ENCODE results near the gene C7orf25. TPM values are rescaled to one million over a fixed set of nuclear protein-coding genes. Genes with fewer than 3 reads are reported as not detected.

The C7orf25 gene
- total RNA-seq, 1 experiment from 2014 or later = 2.8 TPM

- no peaks in the 10 kb centered on the region for H3K27me3 ChIP-seq
- H3K27ac ChIP-seq = no peak overlapping the region
- no peak overlapping the region for H3K4me3 ChIP-seq
- no peaks in the 10 kb centered on the region for H3K4me1 ChIP-seq
- H3K9me3 ChIP-seq (replicated peaks) = no peaks in the 10 kb centered on the region
- DNase-seq = no peak
- peaks cover 38% of the 10 kb centered on the region for H3K36me3 ChIP-seq
Measured at GRCh38 chr7:42934291-42934690, 22.4 kb upstream of the C7orf25 start.

- H3K4me1 ChIP-seq = no peaks in the 10 kb centered on the region
- peaks cover 35% of the 10 kb centered on the region for H3K36me3 ChIP-seq
- H3K27ac ChIP-seq = peak overlapping the region; percentile 67
- H3K9me3 ChIP-seq (replicated peaks) = no peaks in the 10 kb centered on the region
- H3K4me3 ChIP-seq = peak overlapping the region; percentile 89
- DNase-seq = peak; percentile 23 to 61
- H3K27me3 ChIP-seq = no peaks in the 10 kb centered on the region
Measured at GRCh38 chr7:42932811-42933591, 21.1 kb upstream of the C7orf25 start.

- Histone ChIP-seq H3K36me3 (peaks cover 36% of the 10 kb centered on the region), H3K4me3 (peak within 1 kb of the TSS; percentile 89), H3K27ac (peak within 1 kb of the TSS; percentile 67), H3K9me3 (replicated peaks) (no peaks in the 10 kb centered on the region), H3K27me3 (no peaks in the 10 kb centered on the region), H3K4me1 (no peaks in the 10 kb centered on the region)
- peak; percentile 97 to 99 for DNase-seq
Measured at GRCh38 chr7:42931834-42932651, 20.2 kb upstream of the C7orf25 start, which contains the start of the genes MRPL32 and PSMA2. Gene MRPL32, plus strand, starts transcription at chr7:42932376. Its CDS starts 11 bp downstream, at chr7:42932387. Gene PSMA2, minus strand, starts transcription at chr7:42932174. Its CDS starts 16 bp downstream, at chr7:42932158.

GRCh38 chr7:42931447-42931833 is 19.6 kb upstream of the C7orf25 start:
- H3K27ac ChIP-seq = peak overlapping the region; percentile 67
- no peaks in the 10 kb centered on the region for H3K4me1 ChIP-seq
- peak overlapping the region; percentile 89 for H3K4me3 ChIP-seq
- no peaks in the 10 kb centered on the region for H3K27me3 ChIP-seq
- no peaks in the 10 kb centered on the region for H3K9me3 ChIP-seq (replicated peaks)
- DNase-seq = no peak
- H3K36me3 ChIP-seq = peaks cover 38% of the 10 kb centered on the region

GRCh38 chr7:42930889-42931288 is 19.0 kb upstream of the C7orf25 start:
- Histone ChIP-seq H3K4me1 (no peaks in the 10 kb centered on the region), H3K27ac (no peak overlapping the region), H3K4me3 (peak overlapping the region; percentile 89), H3K9me3 (replicated peaks) (no peaks in the 10 kb centered on the region), H3K27me3 (no peaks in the 10 kb centered on the region), H3K36me3 (peaks cover 39% of the 10 kb centered on the region)
- peak in 1 of 2 experiments; percentile 4 for DNase-seq

GRCh38 chr7:42929449-42929848 is 17.6 kb upstream of the C7orf25 start:
- peaks cover 39% of the 10 kb centered on the region for H3K36me3 ChIP-seq

GRCh38 chr7:42928754-42929153 is 16.9 kb upstream of the C7orf25 start:
- no peak overlapping the region for H3K4me3 ChIP-seq
- DNase-seq = no peak
- no peaks in the 10 kb centered on the region for H3K9me3 ChIP-seq (replicated peaks)
- no peak overlapping the region for H3K27ac ChIP-seq
- H3K36me3 ChIP-seq = peaks cover 42% of the 10 kb centered on the region
- H3K27me3 ChIP-seq = no peaks in the 10 kb centered on the region
- H3K4me1 ChIP-seq = no peaks in the 10 kb centered on the region

More at GRCh38 chr7:42929449-42929848, 17.6 kb upstream of the C7orf25 start:
- DNase-seq = no peak
- Histone ChIP-seq H3K9me3 (replicated peaks) (no peaks in the 10 kb centered on the region), H3K27me3 (no peaks in the 10 kb centered on the region), H3K27ac (no peak overlapping the region), H3K4me1 (no peaks in the 10 kb centered on the region), H3K4me3 (no peak overlapping the region)

- DNase-seq = no peak
- H3K9me3 ChIP-seq (replicated peaks) = no peaks in the 10 kb centered on the region
- H3K36me3 ChIP-seq = peaks cover 68% of the 10 kb centered on the region
- no peaks in the 10 kb centered on the region for H3K4me1 ChIP-seq
- no peak overlapping the region for H3K4me3 ChIP-seq
- H3K27me3 ChIP-seq = no peaks in the 10 kb centered on the region
- no peak overlapping the region for H3K27ac ChIP-seq
Measured at GRCh38 chr7:42926204-42926603, 14.3 kb upstream of the C7orf25 start.

GRCh38 chr7:42925630-42926029 is 13.8 kb upstream of the C7orf25 start:
- H3K4me3 ChIP-seq = no peak overlapping the region
- no peaks in the 10 kb centered on the region for H3K27me3 ChIP-seq
- peaks cover 73% of the 10 kb centered on the region for H3K36me3 ChIP-seq
- no peaks in the 10 kb centered on the region for H3K9me3 ChIP-seq (replicated peaks)
- H3K4me1 ChIP-seq = no peaks in the 10 kb centered on the region
- DNase-seq = no peak
- H3K27ac ChIP-seq = no peak overlapping the region

- Histone ChIP-seq H3K27me3 (no peaks in the 10 kb centered on the region), H3K36me3 (peaks cover 84% of the 10 kb centered on the region), H3K4me3 (no peak overlapping the region), H3K27ac (no peak overlapping the region), H3K4me1 (no peaks in the 10 kb centered on the region), H3K9me3 (replicated peaks) (no peaks in the 10 kb centered on the region)
- DNase-seq = no peak
Measured at GRCh38 chr7:42924223-42924838, 12.5 kb upstream of the C7orf25 start.

GRCh38 chr7:42922017-42922753 is 10.3 kb upstream of the C7orf25 start:
- H3K27me3 ChIP-seq = no peaks in the 10 kb centered on the region
- no peak for DNase-seq

GRCh38 chr7:42915356-42915755 is 3.5 kb upstream of the C7orf25 start:
- Histone ChIP-seq H3K9me3 (replicated peaks) (no peaks in the 10 kb centered on the region), H3K27me3 (no peaks in the 10 kb centered on the region), H3K4me1 (0 out of 2 replicates have a peak, but pooled peaks cover 3% of the 10 kb centered on the region), H3K36me3 (peaks cover 43% of the 10 kb centered on the region), H3K27ac (no peak overlapping the region), H3K4me3 (no peak overlapping the region)
- no peak for DNase-seq

More at GRCh38 chr7:42922017-42922753, 10.3 kb upstream of the C7orf25 start:
- no peaks in the 10 kb centered on the region for H3K4me1 ChIP-seq
- H3K4me3 ChIP-seq = no peak overlapping the region
- H3K36me3 ChIP-seq = peaks cover 88% of the 10 kb centered on the region
- H3K27ac ChIP-seq = no peak overlapping the region
- H3K9me3 ChIP-seq (replicated peaks) = no peaks in the 10 kb centered on the region

GRCh38 chr7:42914421-42915045 is 2.7 kb upstream of the C7orf25 start:
- Histone ChIP-seq H3K36me3 (peaks cover 34% of the 10 kb centered on the region), H3K27me3 (no peaks in the 10 kb centered on the region), H3K9me3 (replicated peaks) (no peaks in the 10 kb centered on the region), H3K4me1 (0 out of 2 replicates have a peak, but pooled peaks cover 3% of the 10 kb centered on the region), H3K4me3 (no peak overlapping the region), H3K27ac (no peak overlapping the region)
- no peak for DNase-seq

GRCh38 chr7:42914009-42914408 is 2.1 kb upstream of the C7orf25 start:
- H3K27ac ChIP-seq = no peak overlapping the region
- H3K36me3 ChIP-seq = peaks cover 30% of the 10 kb centered on the region

More at GRCh38 chr7:42914009-42914408, 2.1 kb upstream of the C7orf25 start:
- H3K27me3 ChIP-seq = no peaks in the 10 kb centered on the region
- no peaks in the 10 kb centered on the region for H3K9me3 ChIP-seq (replicated peaks)
- no peak for DNase-seq
- 0 out of 2 replicates have a peak, but pooled peaks cover 3% of the 10 kb centered on the region for H3K4me1 ChIP-seq
- no peak overlapping the region for H3K4me3 ChIP-seq
